DOHH2 (cell line): ENCODE measurements around the gene KDM1B.

Experiments
- CTCF ChIP-seq: fragments of 200-600 bp; sonication (generic); IDR thresholded peaks from one replicate; pipeline ENCODE4 v1.5.1; 2014; ENCODE audit warnings: antibody characterized with exemption, mild to moderate bottlenecking, low read depth, low read length; ENCODE audit not compliant: poor library complexity, severe bottlenecking
- EZH2phosphoT487 ChIP-seq: fragments of 200-600 bp; sonication (generic); IDR thresholded peaks from 2 replicates; pipeline ENCODE4 v1.6.1; 2017; ENCODE audit warnings: borderline replicate concordance, mild to moderate bottlenecking, antibody characterized with exemption, low read length, moderate library complexity, mixed read lengths

- TF ChIP-seq CTCF (no peak), EZH2phosphoT487 (no peak)
Observed at GRCh38 chr6:18142591-18142861, 12.7 kb upstream of the KDM1B start.
